ENCODE results near the gene RALY. TPM values are rescaled to one million over a fixed set of nuclear protein-coding genes. Genes with fewer than 3 reads are reported as not detected.

Gene RALY
- total and polyA plus RNA-seq, 2 of the 4 experiments (the other 2 are of a cell fraction) = 46.2 to 115 TPM

GRCh38 chr20:34104059-34104458 lies 110.3 kb downstream of the RALY start:
- POLR2A ChIA-PET (ENCODE audit: unreplicated experiment) = interaction anchor here (0.6 kb wide), 1 partner anchor 8 kb away, joined by 6 read pairs; the partner anchor contains the start of gene EIF2S2
- H2BK120ac ChIP-seq (ENCODE audit: low read depth, low read length) = no peak overlapping the region
- peaks cover 15 to 80% of the 10 kb centered on the region in 2 experiments for H3K79me1 ChIP-seq (ENCODE audit: low read depth in 1 of 2, low read length in 2 of 2)
- BruUV-seq (replicated peaks) = no TSS peak
- peaks cover 10% of the 10 kb centered on the region; the same call in 1 of the 2 replicates for H3K9me1 ChIP-seq (ENCODE audit: insufficient read depth, low read length)
- H3K9ac ChIP-seq (ENCODE audit: low read depth, low read length) = no peak overlapping the region
- no peak overlapping the region for H3K4ac ChIP-seq (ENCODE audit: low read depth, low read length)
- H3K18ac ChIP-seq (ENCODE audit: low read depth, low read length) = no peak overlapping the region
- no peak overlapping the region for H2BK15ac ChIP-seq (ENCODE audit: low read depth, low read length)
- H3K27ac ChIP-seq (ENCODE audit: insufficient read depth, low read length) = no peak overlapping the region
- H4K5ac ChIP-seq (ENCODE audit: low read depth, low read length) = no peak overlapping the region
- H3K4me1 ChIP-seq (ENCODE audit: control insufficient read depth, insufficient read depth, low read length) = peaks cover 6% of the 10 kb centered on the region
- no peak overlapping the region for H2BK20ac ChIP-seq (ENCODE audit: low read depth, low read length)
- no CpG with 5 or more reads among the region's 3 CpGs for WGBS, 2 experiments (ENCODE audit: extremely low coverage in 2 of 2, insufficient read length in 1 of 2)
- in situ Hi-C loops (cut with MboI; ENCODE audit: low sequenced_read_pairs) = no loop called here
- H3K9me3 ChIP-seq (ENCODE audit: control insufficient read depth, insufficient read depth, low read length) = no peaks in the 10 kb centered on the region
- dilution Hi-C loops (cut with HindIII; ENCODE audit: low sequenced_read_pairs, unreplicated experiment) = no loop called here
- TF ChIP-seq USF2 (IDR thresholded peaks at IDR 0.05; ENCODE audit: low read depth, low read length) (no peak), FOS (IDR thresholded peaks at IDR 0.05; ENCODE audit: low read depth, low read length) (no peak), MXI1 (IDR thresholded peaks at IDR 0.05; ENCODE audit: borderline replicate concordance, low read depth, low read length) (no peak)
- no peak overlapping the region for H3K56ac ChIP-seq (ENCODE audit: extremely low read depth, insufficient read depth, low read length)
- no peak overlapping the region for H4K91ac ChIP-seq (ENCODE audit: insufficient read depth, low read depth, low read length)
- no peaks in the 10 kb centered on the region for H3K27me3 ChIP-seq (ENCODE audit: control insufficient read depth, insufficient read depth, low read length)
- no peak for DNase-seq
- intact Hi-C loops (cut with micrococcal nuclease) = no loop called here
- no peak overlapping the region for H3K23ac ChIP-seq (ENCODE audit: low read depth, low read length)
- no peak overlapping the region for H2AK9ac ChIP-seq (replicated peaks; ENCODE audit: low read depth, low read length, poor library complexity)
- ATAC-seq (ENCODE audit: low read depth) = no peak
- peaks cover 53% of the 10 kb centered on the region for H3K36me3 ChIP-seq (ENCODE audit: control insufficient read depth, insufficient read depth, low read length)
- H3K4me2 ChIP-seq (ENCODE audit: low read depth, low read length) = no peak overlapping the region
- no peak overlapping the region for H2AK5ac ChIP-seq (ENCODE audit: low read depth, low read length)
- peaks cover 99% of the 10 kb centered on the region for H4K20me1 ChIP-seq (ENCODE audit: insufficient read depth, low read length)
- CTCF ChIA-PET = interaction anchor here (0.6 kb wide), 1 partner anchor 351 kb away, joined by 3 read pairs; no protein-coding TSS in a partner anchor
- H3K14ac ChIP-seq (replicated peaks; ENCODE audit: low read depth, low read length) = no peak overlapping the region
- H4K8ac ChIP-seq (ENCODE audit: low read depth in 2 of 2, low read length in 2 of 2) = no peak overlapping the region
- H2AFZ ChIP-seq (replicated peaks; ENCODE audit: low read length, poor library complexity) = no peak overlapping the region
- H3K4me3 ChIP-seq (ENCODE audit: insufficient read depth, low read depth, low read length) = no peak overlapping the region
- H2BK5ac ChIP-seq (ENCODE audit: low read depth, low read length, poor library complexity, severe bottlenecking) = no peak overlapping the region

All from IMR-90 (cell line).